SU-DHL-6 (cell line): Measurements from ENCODE around the gene UGT1A4.

Experiments used
- H2AFZ ChIP-seq: fragments of 200-600 bp; sonication (generic); 2 replicates; pipeline ENCODE4 v1.6.1; 2014; ENCODE audit warnings: low read depth, mild to moderate bottlenecking, moderate library complexity, mixed read lengths, antibody characterized with exemption, low read length; ENCODE audit not compliant: severe bottlenecking
- H3F3A ChIP-seq: fragments of 200-600 bp; shearing (Covaris generic); 2 replicates; pipeline ENCODE4 v1.6.0; 2016; ENCODE audit warnings: antibody characterized with exemption, mild to moderate bottlenecking; ENCODE audit not compliant: insufficient read depth
- H3K27ac ChIP-seq: fragments of 200-600 bp; sonication (generic); 2 replicates; pipeline ENCODE4 v1.5.1; 2016; ENCODE audit warnings: low read depth, mild to moderate bottlenecking, low read length, moderate library complexity, mixed read lengths
- H3K27me3 ChIP-seq: fragments of 200-600 bp; sonication (generic), shearing (Covaris generic); 2 replicates; pipeline ENCODE4 v1.6.0; 2014; ENCODE audit warnings: mild to moderate bottlenecking, low read length
- H3K36me3 ChIP-seq: fragments of 200-600 bp; sonication (generic); 2 replicates; pipeline ENCODE4 v1.6.1; 2014; ENCODE audit warnings: mild to moderate bottlenecking, low read length, mixed read lengths
- H3K4me2 ChIP-seq: fragments of 300-600, 200-600 bp; shearing (Covaris generic), sonication (generic); 2 replicates; pipeline ENCODE4 v1.6.0; 2014; ENCODE audit warnings: low read length, low read depth, mild to moderate bottlenecking; ENCODE audit not compliant: poor library complexity, severe bottlenecking
- H3K4me3 ChIP-seq: fragments of 200-600 bp; sonication (generic); 2 replicates; pipeline ENCODE4 v1.5.1; 2014; ENCODE audit warnings: antibody characterized with exemption, low read length, mild to moderate bottlenecking, mixed read lengths; ENCODE audit not compliant: insufficient read depth, poor library complexity, severe bottlenecking
- H3K79me2 ChIP-seq: fragments of 200-600 bp; sonication (generic); 2 replicates; pipeline ENCODE4 v1.6.1; 2014; ENCODE audit warnings: mild to moderate bottlenecking, low read length, moderate library complexity; ENCODE audit not compliant: insufficient read depth
- H3K9ac ChIP-seq: fragments of 200-600 bp; sonication (generic); 2 replicates; pipeline ENCODE4 v1.7.0; 2014; ENCODE audit warnings: mild to moderate bottlenecking, low read length
- H3K9me2 ChIP-seq: fragments of 200-600 bp; sonication (generic); replicated peaks from 2 replicates; pipeline ENCODE4 v1.6.1; 2014; ENCODE audit warnings: low read length; ENCODE audit not compliant: insufficient read depth
- H3K9me3 ChIP-seq: fragments of 200-600 bp; sonication (generic); 2 replicates; pipeline ENCODE4 v1.6.1; 2014; ENCODE audit warnings: low read length, mixed read lengths; ENCODE audit not compliant: insufficient read depth
- H4K20me1 ChIP-seq: fragments of 200-600 bp; sonication (generic); 2 replicates; pipeline ENCODE4 v1.6.1; 2014; ENCODE audit warnings: low read depth, mild to moderate bottlenecking, antibody characterized with exemption, low read length, moderate library complexity, mixed read lengths
- EZH2phosphoT487 ChIP-seq: fragments of 200-600 bp; sonication (generic), shearing (Covaris generic); conservative IDR thresholded peaks from 2 replicates; pipeline ENCODE4 v1.6.1; 2018; ENCODE audit warnings: mild to moderate bottlenecking, antibody characterized with exemption, low read length, moderate library complexity, mixed read lengths
- TF ChIP-seq, protein P1 (sequence below): fragments of 200-600 bp; sonication (generic); IDR thresholded peaks from one replicate; pipeline ENCODE4 v1.5.1; 2017; ENCODE audit warnings: antibody characterized with exemption, mild to moderate bottlenecking, low read length, moderate library complexity; ENCODE audit not compliant: insufficient read depth, poor library complexity, severe bottlenecking

Gene UGT1A4

DNA sequence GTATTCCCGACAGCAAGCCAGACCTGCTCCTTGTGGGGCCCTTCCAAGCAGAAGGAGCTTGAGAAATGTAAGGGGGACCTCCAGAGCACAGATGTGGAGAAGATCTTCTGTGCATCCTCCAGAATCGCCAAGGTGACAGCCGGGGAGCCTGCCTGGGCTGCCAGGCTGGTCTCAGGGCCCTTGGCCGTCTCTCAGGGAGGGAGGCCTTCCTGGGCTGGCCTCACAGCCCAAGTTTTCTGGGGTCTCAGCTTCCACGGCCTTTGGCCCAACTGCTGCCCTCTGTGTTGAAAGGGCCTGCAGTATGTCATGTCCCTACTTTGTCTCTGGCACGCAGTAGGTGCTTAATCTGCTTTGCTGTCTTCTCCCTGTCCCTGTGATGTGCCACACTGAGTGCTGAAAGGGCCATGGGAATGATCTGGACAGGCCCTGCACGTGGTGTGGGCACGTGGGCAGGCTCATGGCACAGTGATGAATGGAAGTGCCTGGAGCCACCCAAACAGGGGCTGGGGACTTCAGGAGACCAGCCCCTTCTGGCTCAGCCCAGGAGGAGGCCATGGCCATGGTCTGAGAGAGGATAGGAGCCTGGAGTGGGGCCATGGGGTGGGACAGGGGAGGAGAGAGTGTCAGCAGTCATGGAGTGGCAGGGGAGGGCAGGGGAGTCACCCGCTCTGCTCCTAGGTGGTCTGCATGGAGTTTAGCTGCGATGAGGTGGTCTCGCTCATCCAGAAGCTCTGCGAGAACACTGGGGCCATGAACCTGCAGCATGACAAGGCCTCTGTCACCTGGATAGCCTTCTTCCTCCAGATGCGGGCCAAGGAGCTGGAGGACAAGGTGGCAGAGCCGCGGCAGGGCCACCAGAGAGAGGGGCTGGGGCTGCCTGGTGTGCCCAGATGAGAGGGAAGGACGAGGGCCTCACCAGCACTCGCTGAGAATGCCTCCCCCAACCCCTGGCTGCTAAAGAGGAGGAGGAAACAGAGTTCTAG is 100.4 kb downstream of the UGT1A4 start:
- no peak overlapping the region for H3K27ac ChIP-seq
- H3K79me2 ChIP-seq = no peaks in the 10 kb centered on the region
- no peak overlapping the region for H3K4me2 ChIP-seq
- H3K9ac ChIP-seq = no peak overlapping the region
- no peak overlapping the region for H3K4me3 ChIP-seq
- H3F3A ChIP-seq = no peaks in the 10 kb centered on the region
- H3K9me2 ChIP-seq = no peaks in the 10 kb centered on the region
- H3K9me3 ChIP-seq = no peaks in the 10 kb centered on the region
- TF ChIP-seq, protein P1, sequence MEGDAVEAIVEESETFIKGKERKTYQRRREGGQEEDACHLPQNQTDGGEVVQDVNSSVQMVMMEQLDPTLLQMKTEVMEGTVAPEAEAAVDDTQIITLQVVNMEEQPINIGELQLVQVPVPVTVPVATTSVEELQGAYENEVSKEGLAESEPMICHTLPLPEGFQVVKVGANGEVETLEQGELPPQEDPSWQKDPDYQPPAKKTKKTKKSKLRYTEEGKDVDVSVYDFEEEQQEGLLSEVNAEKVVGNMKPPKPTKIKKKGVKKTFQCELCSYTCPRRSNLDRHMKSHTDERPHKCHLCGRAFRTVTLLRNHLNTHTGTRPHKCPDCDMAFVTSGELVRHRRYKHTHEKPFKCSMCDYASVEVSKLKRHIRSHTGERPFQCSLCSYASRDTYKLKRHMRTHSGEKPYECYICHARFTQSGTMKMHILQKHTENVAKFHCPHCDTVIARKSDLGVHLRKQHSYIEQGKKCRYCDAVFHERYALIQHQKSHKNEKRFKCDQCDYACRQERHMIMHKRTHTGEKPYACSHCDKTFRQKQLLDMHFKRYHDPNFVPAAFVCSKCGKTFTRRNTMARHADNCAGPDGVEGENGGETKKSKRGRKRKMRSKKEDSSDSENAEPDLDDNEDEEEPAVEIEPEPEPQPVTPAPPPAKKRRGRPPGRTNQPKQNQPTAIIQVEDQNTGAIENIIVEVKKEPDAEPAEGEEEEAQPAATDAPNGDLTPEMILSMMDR = no peak
- no peak overlapping the region for H2AFZ ChIP-seq
- H4K20me1 ChIP-seq = no peaks in the 10 kb centered on the region
- H3K36me3 ChIP-seq = no peaks in the 10 kb centered on the region
- no peaks in the 10 kb centered on the region for H3K27me3 ChIP-seq

DNA sequence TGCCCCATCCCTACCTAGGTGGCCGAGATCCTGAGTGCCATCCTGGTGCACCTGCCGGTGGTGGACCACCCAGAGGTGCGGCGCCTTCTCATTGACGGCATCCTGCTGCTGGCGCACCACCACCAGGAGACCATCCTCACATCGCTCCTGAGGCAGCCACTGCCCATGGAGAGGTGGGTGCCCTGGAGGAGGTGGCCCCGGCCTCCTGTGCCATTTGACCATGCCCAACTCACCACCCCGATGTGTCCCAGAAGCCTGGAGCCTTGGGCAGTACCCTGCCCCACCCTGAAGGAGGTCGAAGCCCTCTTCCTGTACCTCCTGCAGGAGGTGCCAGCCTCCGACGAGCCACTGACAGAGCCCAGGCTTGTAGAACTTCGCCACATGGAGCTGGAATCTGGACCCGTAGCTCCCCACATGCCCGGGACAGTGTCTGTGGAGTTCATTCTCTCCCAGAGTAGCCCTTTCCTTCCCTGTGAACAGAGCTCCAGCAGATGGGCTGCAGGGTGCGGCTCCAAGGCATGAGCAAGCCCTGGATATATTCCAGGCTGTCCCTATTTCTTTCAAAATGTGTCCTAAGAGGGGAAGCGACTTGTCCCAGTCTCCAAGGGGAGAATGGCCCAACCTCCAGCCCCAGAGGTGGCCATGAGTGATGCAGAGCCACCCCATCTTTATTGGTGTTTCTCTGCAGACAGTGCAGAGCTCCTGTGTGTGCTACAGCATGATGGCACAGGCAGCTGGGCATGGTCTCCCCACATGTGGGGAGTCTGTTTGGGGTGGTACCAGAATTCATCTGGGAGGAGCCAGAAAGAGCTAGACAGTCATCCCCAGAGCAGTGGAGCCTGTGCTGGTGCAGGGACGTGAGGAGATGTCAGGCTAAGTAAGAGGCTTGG is 101.6 kb downstream of the UGT1A4 start:
- no peaks in the 10 kb centered on the region for H3K27me3 ChIP-seq

DNA sequence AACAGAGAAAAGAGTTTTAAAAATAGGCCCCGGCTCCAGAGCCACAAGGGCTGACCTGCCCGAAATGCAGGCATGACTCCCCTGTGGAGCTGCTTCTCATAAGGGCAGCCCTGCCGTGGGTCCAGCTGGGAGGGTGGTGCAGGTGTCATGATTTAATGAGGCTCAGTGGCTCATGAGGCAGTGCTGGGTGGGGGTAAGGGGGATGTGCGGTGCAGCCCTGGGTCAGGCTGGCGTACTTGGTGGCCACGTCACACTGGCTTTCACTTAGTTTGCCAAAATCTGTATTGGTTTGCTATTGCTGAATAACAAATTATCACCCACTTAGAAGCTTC is 102.2 kb downstream of the UGT1A4 start:
- Histone ChIP-seq H3K4me2 (no peak overlapping the region), H3K4me3 (no peak overlapping the region), H3K27me3 (no peaks in the 10 kb centered on the region), H3F3A (no peaks in the 10 kb centered on the region), H3K27ac (no peak overlapping the region), H3K9ac (no peak overlapping the region), H3K9me3 (no peaks in the 10 kb centered on the region), H4K20me1 (no peaks in the 10 kb centered on the region), H3K36me3 (no peaks in the 10 kb centered on the region), H3K79me2 (no peaks in the 10 kb centered on the region), H3K9me2 (no peaks in the 10 kb centered on the region), H2AFZ (no peak overlapping the region)
- no peak for TF ChIP-seq EZH2phosphoT487
- TF ChIP-seq, protein P1 = no peak

More for the DNA sequence above, 101.6 kb downstream of the UGT1A4 start:
- Histone ChIP-seq H3K9ac (no peak overlapping the region), H3K4me3 (no peak overlapping the region), H3K27ac (no peak overlapping the region), H4K20me1 (no peaks in the 10 kb centered on the region), H3F3A (no peaks in the 10 kb centered on the region), H2AFZ (no peak overlapping the region), H3K36me3 (no peaks in the 10 kb centered on the region), H3K9me3 (no peaks in the 10 kb centered on the region), H3K79me2 (no peaks in the 10 kb centered on the region), H3K9me2 (no peaks in the 10 kb centered on the region), H3K4me2 (no peak overlapping the region)
- TF ChIP-seq EZH2phosphoT487 = no peak
- TF ChIP-seq, protein P1 = no peak
